Thyroid gland (tissue), 4 donors: ENCODE measurements around the gene AP4E1.

Experiments used
- CTCF ChIP-seq, 6 experiments: fragments of 200-600 bp in 3 of 6; fragments of 450-650 bp in 3 of 6; sonication (generic) in 3 of 6; IDR thresholded peaks; one replicate each; pipeline ENCODE4 v1.5.1; 2016 to 2019; ENCODE audit warnings: antibody characterized with exemption in 6 of 6, mild to moderate bottlenecking in 2 of 6, inconsistent platforms in 1 of 6, moderate library complexity in 1 of 6
- POLR2A ChIP-seq, 2 donors: fragments of 450-650 bp; IDR thresholded peaks; one replicate each; pipeline ENCODE4 v1.6.1; 2017; ENCODE audit warnings: antibody characterized with exemption in 2 of 2, mild to moderate bottlenecking in 2 of 2, moderate library complexity in 1 of 2

GRCh38 chr15:51016615-51017014, 108.1 kb downstream of the AP4E1 start:
- TF ChIP-seq CTCF (IDR thresholded peaks at IDR 0.05): no peak
- no peak for TF ChIP-seq POLR2A (IDR thresholded peaks at IDR 0.05)
